Stimulated activated CD4-positive, alpha-beta T cell treated with anti-CD3 and anti-CD28 coated beads, Interleukin-4, amount 100 ng/mL, for 24 hours (primary cell): ENCODE results near the gene SSNA1.
A peak's percentile ranks its signal among the peaks of the same experiment; 100 is the strongest.

ENCODE experiments used
- DNase-seq: peaks from one replicate; pipeline ENCODE4 v3.0.0-alpha.2; 2020

SSNA1 gene

DNA sequence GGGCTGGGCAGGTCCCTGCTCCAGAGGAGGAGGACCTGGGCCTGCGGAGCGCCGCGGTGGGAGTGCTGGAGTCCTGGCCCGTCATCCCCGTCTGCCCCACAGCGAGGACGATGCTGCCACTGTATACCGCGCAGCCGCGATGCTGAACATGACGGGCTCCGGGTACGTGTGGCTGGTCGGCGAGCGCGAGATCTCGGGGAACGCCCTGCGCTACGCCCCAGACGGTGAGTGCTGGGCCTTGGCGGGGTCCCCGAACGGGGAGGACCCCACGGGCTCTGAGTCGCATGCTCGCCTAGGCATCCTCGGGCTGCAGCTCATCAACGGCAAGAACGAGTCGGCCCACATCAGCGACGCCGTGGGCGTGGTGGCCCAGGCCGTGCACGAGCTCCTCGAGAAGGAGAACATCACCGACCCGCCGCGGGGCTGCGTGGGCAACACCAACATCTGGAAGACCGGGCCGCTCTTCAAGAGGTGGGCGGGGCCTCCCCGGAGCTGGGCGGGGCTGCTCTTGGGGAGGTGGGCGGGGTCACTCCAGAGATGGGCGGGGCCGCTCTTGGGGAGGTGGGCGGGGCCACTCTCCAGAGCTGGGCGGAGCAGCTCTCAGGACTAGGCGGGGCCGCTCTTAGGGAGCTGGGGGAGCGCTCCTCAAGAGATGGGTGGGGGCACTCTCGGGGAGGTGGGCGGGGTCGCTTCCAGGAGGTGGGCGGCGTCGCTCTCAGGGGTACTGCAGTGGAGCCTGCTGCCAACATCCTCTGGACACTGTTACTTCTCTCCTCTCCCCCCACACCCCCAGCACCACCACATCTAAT lies 31.7 kb upstream of the SSNA1 start:
- DNase-seq, result peak; percentile 63

GRCh38 chr9:137157618-137158415 lies 30.7 kb upstream of the SSNA1 start:
- no peak for DNase-seq

DNA sequence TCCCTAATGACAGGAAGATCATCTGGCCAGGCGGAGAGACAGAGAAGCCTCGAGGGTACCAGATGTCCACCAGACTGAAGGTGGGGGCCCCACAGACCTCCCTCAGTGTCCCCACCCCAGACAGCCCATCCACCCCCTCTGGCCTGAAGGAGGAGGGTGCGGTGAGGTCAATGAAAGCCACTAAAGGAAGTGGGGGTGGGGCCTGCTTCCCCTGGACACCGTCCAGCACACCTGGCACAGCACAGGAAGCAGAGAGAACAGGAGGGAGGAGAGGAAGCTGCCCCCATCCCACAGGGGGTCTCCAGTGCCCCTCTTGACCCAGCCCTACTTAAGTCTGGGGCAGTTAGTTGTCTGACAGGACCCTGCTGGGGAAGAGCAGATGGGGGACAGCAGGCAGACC lies 29.9 kb upstream of the SSNA1 start:
- DNase-seq, result no peak

- DNase-seq, result no peak
Measured at GRCh38 chr9:137159105-137160053, 29.1 kb upstream of the SSNA1 start.

DNA sequence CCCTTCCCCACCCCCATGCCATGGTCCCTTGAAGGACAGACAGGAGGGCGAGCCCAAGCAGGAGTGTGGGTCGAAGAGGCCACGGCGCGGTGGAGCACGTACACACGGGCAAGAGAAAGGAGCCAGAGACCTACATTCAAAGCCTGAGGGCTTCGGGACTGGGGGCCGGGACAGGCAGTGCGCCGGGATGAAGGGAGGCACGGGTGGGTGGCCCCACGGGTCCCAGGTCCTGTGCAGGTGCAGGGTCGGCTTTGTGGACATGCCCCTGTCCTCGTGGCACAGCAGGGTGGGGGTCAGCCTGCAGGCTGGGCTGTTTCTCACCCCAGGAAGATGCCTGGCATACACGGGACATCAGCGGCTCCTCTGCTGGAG lies 28.4 kb upstream of the SSNA1 start:
- no peak for DNase-seq

DNA sequence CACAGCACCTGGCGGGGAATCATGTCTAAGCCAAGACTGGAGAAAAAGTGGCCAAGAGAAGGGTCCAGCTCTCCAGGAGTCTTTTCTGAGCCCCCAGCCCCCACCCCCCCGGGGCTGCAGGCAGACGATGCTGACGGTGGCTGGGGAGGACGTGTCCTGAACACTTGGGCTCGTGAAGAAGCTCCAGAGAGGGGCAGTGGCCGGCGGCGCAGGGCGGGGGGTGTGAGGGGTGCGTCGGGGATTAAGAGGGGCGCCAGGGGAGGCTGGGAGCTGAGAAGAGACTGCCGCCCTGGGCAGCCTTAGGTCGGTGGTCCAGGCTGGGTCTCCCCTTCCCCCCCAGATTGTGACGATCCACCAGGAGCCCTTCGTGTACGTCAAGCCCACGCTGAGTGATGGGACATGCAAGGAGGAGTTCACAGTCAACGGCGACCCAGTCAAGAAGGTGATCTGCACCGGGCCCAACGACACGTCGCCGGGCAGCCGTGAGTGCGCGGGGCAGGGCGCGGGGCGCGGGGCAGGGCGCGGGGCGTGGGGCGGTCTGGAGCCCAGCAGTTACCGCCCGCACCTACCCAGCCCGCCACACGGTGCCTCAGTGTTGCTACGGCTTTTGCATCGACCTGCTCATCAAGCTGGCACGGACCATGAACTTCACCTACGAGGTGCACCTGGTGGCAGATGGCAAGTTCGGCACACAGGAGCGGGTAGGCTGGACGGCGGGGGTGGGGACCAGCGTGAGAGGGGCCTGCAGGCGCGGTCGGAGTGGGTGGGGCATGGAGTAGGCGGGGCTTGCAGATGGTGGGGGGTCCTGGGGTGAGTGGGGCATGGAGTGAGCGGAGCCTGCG lies 27.5 kb upstream of the SSNA1 start:
- no peak for DNase-seq

DNA sequence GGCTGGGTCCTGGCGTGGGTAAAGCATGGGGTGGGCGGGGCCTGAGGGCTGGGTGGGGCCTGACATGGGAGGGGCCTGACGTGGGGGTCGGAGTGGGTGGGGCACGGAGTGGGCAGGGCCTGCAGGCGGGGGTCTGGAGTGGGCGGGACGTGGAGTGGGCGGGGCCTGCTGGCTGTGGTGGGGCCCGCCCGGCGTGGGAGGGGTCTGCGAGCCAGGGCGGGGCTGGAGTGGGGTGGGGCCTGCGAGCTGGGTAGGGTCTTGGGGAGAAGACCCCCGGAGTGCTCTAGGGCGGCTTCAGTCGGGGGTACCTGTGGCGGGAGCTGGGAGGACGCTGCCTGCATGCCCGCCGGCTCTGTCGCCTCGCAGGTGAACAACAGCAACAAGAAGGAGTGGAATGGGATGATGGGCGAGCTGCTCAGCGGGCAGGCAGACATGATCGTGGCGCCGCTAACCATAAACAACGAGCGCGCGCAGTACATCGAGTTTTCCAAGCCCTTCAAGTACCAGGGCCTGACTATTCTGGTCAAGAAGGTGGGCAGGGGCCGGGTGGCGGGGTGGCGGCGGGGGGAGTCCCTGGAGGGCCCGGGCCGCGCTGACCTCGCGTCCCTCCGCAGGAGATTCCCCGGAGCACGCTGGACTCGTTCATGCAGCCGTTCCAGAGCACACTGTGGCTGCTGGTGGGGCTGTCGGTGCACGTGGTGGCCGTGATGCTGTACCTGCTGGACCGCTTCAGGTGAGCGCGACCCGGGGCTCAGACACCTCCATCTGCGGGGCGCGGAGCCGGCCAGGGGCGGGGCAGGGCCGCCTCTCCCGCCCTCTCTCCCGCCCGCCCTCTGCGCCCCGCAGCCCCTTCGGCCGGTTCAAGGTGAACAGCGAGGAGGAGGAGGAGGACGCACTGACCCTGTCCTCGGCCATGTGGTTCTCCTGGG lies 26.7 kb upstream of the SSNA1 start:
- DNase-seq, result no peak

DNA sequence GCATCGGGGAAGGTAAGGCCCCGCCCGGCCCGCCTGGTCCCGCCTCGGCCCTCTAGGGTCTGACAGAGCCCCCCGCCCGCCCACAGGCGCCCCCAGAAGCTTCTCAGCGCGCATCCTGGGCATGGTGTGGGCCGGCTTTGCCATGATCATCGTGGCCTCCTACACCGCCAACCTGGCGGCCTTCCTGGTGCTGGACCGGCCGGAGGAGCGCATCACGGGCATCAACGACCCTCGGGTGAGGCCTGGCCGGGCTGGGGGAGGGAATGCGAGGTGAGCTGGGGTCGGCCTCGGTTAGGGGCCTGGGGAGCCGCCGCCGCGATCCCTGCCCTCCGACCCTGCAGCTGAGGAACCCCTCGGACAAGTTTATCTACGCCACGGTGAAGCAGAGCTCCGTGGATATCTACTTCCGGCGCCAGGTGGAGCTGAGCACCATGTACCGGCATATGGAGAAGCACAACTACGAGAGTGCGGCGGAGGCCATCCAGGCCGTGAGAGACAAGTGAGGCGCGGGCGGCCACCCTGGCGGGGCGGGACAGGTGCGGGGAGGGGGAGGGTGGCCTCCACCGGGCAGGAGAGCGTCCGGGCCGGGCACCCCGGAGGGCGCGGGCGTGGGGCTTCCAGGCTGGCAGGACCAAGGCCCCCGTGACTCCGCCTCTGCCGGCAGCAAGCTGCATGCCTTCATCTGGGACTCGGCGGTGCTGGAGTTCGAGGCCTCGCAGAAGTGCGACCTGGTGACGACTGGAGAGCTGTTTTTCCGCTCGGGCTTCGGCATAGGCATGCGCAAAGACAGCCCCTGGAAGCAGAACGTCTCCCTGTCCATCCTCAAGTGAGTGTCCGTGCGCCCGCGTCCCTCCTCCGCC lies 25.7 kb upstream of the SSNA1 start:
- DNase-seq, result no peak

DNA sequence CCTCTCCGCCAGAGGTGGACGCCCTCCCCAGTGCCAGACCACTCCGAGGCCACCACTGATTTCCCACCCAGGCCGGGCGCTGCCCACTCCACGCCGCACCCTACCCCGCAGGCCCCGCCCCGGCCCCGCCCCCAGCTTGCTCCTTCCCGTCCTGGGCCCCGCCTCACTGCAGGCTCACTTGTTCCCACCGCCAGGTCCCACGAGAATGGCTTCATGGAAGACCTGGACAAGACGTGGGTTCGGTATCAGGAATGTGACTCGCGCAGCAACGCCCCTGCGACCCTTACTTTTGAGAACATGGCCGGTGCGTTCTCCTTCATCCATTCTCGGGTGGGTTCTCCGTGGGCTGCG lies 25.1 kb upstream of the SSNA1 start:
- no peak for DNase-seq

DNA sequence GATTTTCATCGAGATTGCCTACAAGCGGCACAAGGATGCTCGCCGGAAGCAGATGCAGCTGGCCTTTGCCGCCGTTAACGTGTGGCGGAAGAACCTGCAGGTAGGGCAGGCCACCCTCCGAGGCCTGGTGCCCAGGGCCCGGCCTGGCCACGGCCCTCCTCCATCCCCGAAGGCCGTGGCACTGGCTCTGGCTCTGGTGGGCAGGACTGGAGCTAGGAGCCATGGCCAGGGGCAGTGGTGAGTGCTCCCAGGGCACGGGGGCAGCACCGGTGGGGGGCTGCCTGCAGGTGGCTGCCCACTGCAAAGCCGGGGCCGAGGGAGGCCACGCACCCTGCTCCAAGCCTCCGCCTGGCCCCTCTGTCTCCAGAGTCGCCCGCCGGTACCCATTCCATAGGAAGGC lies 24.7 kb upstream of the SSNA1 start:
- DNase-seq, result no peak

DNA sequence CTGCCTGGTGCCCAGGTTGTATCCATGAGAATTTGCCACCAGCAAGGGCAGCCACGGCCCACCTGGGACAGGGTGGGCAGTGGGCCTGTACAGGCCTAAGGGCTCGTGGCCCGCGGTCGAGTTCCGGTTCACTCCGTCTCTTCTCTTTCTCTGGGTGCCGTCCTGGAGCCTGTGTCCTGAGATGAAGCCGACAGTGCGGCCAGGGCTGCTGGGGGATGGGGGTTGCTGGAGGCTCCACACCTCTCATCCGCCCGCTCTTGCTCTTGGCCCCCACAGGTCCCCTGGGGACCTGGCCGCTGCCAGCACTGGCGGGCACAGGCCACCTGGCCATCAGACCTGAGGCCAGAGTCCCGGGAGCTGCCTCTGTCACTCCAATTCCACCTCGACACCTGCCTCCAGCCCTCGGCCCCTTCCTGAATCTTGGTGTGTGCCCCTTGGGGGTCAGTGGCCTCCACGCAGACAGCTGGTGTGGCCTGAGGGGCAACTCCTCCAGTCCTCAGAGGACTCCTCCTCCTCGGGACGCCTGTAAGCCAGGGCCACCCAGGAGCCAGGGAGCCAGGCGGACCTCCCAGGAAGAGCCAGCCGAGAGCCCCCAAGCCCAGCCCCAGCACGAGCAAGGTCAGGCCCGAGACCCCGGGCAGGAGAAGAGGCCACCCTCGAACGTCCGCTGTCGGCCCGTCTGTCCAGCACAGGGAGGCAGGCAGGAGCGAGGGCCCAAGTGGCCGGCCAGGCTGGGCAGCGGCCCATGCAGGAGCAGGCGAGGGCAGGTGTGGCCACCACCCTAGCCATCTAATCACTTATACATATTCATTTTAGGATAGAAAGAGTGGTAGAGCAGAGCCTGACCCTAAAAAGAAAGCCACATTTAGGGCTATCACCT lies 23.9 kb upstream of the SSNA1 start:
- DNase-seq, result no peak

- DNase-seq, result no peak
Measured at GRCh38 chr9:137165250-137165836, 23.1 kb upstream of the SSNA1 start.

DNA sequence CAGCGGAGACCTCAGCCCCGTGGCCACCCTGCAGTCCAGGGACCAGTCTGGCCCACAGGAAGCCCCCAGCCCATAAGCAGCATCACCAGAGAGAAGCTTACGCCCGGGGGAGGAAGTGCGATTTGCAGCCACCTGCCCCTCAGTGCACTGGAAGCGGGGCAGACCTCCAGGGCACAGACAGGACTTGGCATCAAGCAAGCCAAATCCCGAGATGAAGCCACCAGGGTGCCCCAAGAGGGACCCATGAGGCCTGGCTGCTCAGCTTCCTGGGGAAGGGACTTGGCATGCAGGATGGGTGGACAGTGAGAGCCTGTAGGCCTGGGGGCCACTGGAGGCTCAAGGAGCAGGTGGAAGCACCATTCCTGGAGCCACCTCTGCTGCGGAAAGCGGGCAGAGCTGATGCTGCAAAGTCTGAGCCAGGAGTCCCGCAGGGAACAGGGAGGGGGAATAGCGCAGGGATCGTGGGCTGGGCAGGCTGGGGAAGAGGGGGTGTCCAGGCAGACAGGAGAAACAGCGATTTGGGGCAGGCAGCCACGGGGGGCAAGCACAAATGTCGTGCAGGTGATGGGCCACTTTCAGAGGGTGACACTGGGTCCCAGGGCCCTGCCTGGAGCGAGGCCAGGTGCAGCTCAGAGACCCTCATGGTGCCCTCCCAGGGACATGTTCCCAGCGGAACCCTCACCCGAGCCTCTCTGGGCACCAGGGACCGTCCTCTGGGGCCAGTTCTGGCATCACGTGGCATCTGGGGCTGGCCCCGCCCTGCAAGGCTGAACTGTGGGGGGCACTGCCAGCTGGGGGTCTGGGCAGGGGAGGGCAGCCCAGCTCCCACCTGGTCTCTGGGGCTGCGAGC lies 21.9 kb upstream of the SSNA1 start:
- no peak for DNase-seq

- no peak for DNase-seq
Measured at GRCh38 chr9:137167277-137167746, 21.2 kb upstream of the SSNA1 start.

GRCh38 chr9:137167747-137168572 lies 20.5 kb upstream of the SSNA1 start:
- no peak for DNase-seq

- no peak for DNase-seq
Measured at GRCh38 chr9:137168573-137168903, 19.9 kb upstream of the SSNA1 start.
